ENCODE measurements around the gene PARP15. TPM values are rescaled to one million over a fixed set of nuclear protein-coding genes. Genes with fewer than 3 reads are reported as not detected.

The PARP15 gene
- total RNA-seq, 1 donor from 2014 or later, result not detected

GRCh38 chr3:122586773-122587485, 9.5 kb downstream of the PARP15 start:
- no peaks in the 10 kb centered on the region for H3F3A ChIP-seq (ENCODE audit: low read depth)
- TF ChIP-seq EZH2 (IDR thresholded peaks at IDR 0.05), result no peak
- no peak for TF ChIP-seq EZH2phosphoT487 (IDR thresholded peaks at IDR 0.05)
- TF ChIP-seq CTCF (IDR thresholded peaks at IDR 0.05), result no peak
- H4K20me1 ChIP-seq (ENCODE audit: low read depth), result no peaks in the 10 kb centered on the region
- no peak overlapping the region for H3K4me2 ChIP-seq
- Mint-ChIP-seq H3K9me3 (peaks cover 12% of the 10 kb centered on the region), H3K27me3 (ENCODE audit: insufficient read depth, low read depth) (no peaks in the 10 kb centered on the region), H3K4me3 (no peak overlapping the region), H3K27ac (no peak overlapping the region), H3K4me1 (no peaks in the 10 kb centered on the region), H3K36me3 (no peaks in the 10 kb centered on the region)
- no peaks in the 10 kb centered on the region for H3K4me1 ChIP-seq
- H3K4me3 ChIP-seq, result no peak overlapping the region
- H3K27ac ChIP-seq, result no peak overlapping the region
- peaks cover 12% of the 10 kb centered on the region for H3K9me3 ChIP-seq (ENCODE audit: low read depth)
- H3K36me3 ChIP-seq, result no peaks in the 10 kb centered on the region
- H2AFZ ChIP-seq (replicated peaks), result no peak overlapping the region
- no peak for DNase-seq (ENCODE audit: low spot score)
- no peaks in the 10 kb centered on the region for H3K27me3 ChIP-seq
- no peak overlapping the region for H3K9ac ChIP-seq
- H3K79me2 ChIP-seq (ENCODE audit: low read depth), result no peaks in the 10 kb centered on the region

- Histone ChIP-seq H3K4me2 (no peak overlapping the region), H4K20me1 (ENCODE audit: low read depth) (no peaks in the 10 kb centered on the region), H2AFZ (replicated peaks) (no peak overlapping the region), H3K27ac (no peak overlapping the region), H3K4me3 (no peak overlapping the region), H3K4me1 (no peaks in the 10 kb centered on the region), H3K79me2 (ENCODE audit: low read depth) (no peaks in the 10 kb centered on the region), H3K9me3 (ENCODE audit: low read depth) (peaks cover 6% of the 10 kb centered on the region), H3F3A (ENCODE audit: low read depth) (no peaks in the 10 kb centered on the region), H3K27me3 (no peaks in the 10 kb centered on the region), H3K9ac (no peak overlapping the region), H3K36me3 (no peaks in the 10 kb centered on the region)
- no peaks in the 10 kb centered on the region for H3K36me3 Mint-ChIP-seq
- H3K4me1 Mint-ChIP-seq, result no peaks in the 10 kb centered on the region
- no peak for TF ChIP-seq EZH2phosphoT487 (IDR thresholded peaks at IDR 0.05)
- no peak for TF ChIP-seq CTCF (IDR thresholded peaks at IDR 0.05)
- no peak for TF ChIP-seq EZH2 (IDR thresholded peaks at IDR 0.05)
- peaks cover 9% of the 10 kb centered on the region for H3K9me3 Mint-ChIP-seq
- H3K27me3 Mint-ChIP-seq (ENCODE audit: insufficient read depth, low read depth), result peaks cover 2% of the 10 kb centered on the region
- DNase-seq (ENCODE audit: low spot score), result no peak
- H3K4me3 Mint-ChIP-seq, result no peak overlapping the region
- no peak overlapping the region for H3K27ac Mint-ChIP-seq
These were observed 10.1 kb downstream of the PARP15 start for GRCh38 chr3:122587572-122587971.

GRCh38 chr3:122589297-122589696, 11.8 kb downstream of the PARP15 start:
- H3K4me1 Mint-ChIP-seq, result no peaks in the 10 kb centered on the region
- no peaks in the 10 kb centered on the region for H4K20me1 ChIP-seq (ENCODE audit: low read depth)
- no peak overlapping the region for H3K27ac ChIP-seq
- H3K9me3 ChIP-seq (ENCODE audit: low read depth), result no peaks in the 10 kb centered on the region
- no peak overlapping the region for H3K9ac ChIP-seq
- TF ChIP-seq EZH2phosphoT487 (IDR thresholded peaks at IDR 0.05) (no peak), EZH2 (IDR thresholded peaks at IDR 0.05) (no peak)
- H3K4me1 ChIP-seq, result no peaks in the 10 kb centered on the region
- no peaks in the 10 kb centered on the region for H3K36me3 ChIP-seq
- H3K27ac Mint-ChIP-seq, result no peak overlapping the region
- no peak overlapping the region for H3K4me3 Mint-ChIP-seq
- no peaks in the 10 kb centered on the region for H3K27me3 ChIP-seq
- peaks cover 2% of the 10 kb centered on the region for H3K27me3 Mint-ChIP-seq (ENCODE audit: insufficient read depth, low read depth)
- H3K4me2 ChIP-seq, result no peak overlapping the region
- H3K79me2 ChIP-seq (ENCODE audit: low read depth), result no peaks in the 10 kb centered on the region
- H2AFZ ChIP-seq (replicated peaks), result no peak overlapping the region
- no peaks in the 10 kb centered on the region for H3F3A ChIP-seq (ENCODE audit: low read depth)
- no peak for DNase-seq (ENCODE audit: low spot score)
- no peaks in the 10 kb centered on the region for H3K36me3 Mint-ChIP-seq
- H3K9me3 Mint-ChIP-seq, result no peaks in the 10 kb centered on the region
- H3K4me3 ChIP-seq, result no peak overlapping the region

- Histone ChIP-seq H3K4me1 (no peaks in the 10 kb centered on the region), H3K9ac (no peak overlapping the region), H3F3A (ENCODE audit: low read depth) (no peaks in the 10 kb centered on the region), H3K27me3 (no peaks in the 10 kb centered on the region), H3K9me3 (ENCODE audit: low read depth) (no peaks in the 10 kb centered on the region), H4K20me1 (ENCODE audit: low read depth) (no peaks in the 10 kb centered on the region), H3K36me3 (no peaks in the 10 kb centered on the region), H3K27ac (no peak overlapping the region), H3K4me3 (no peak overlapping the region), H3K79me2 (ENCODE audit: low read depth) (no peaks in the 10 kb centered on the region), H2AFZ (replicated peaks) (no peak overlapping the region), H3K4me2 (no peak overlapping the region)
- Mint-ChIP-seq H3K27me3 (ENCODE audit: insufficient read depth, low read depth) (peaks cover 2% of the 10 kb centered on the region), H3K27ac (no peak overlapping the region), H3K36me3 (no peaks in the 10 kb centered on the region), H3K4me1 (no peaks in the 10 kb centered on the region), H3K4me3 (no peak overlapping the region), H3K9me3 (no peaks in the 10 kb centered on the region)
- no peak for DNase-seq (ENCODE audit: low spot score)
- TF ChIP-seq EZH2 (IDR thresholded peaks at IDR 0.05) (no peak), EZH2phosphoT487 (IDR thresholded peaks at IDR 0.05) (no peak), CTCF (IDR thresholded peaks at IDR 0.05) (no peak)
These were observed 13.2 kb downstream of the PARP15 start for GRCh38 chr3:122590610-122591009.
